Erythroblast (primary cell): Measurements from ENCODE around the gene CDC34.

Experiments used
- GATA1 ChIP-seq: IDR thresholded peaks from 2 replicates; pipeline ENCODE4 v1.6.1; 2011; ENCODE audit warnings: low read depth, mild to moderate bottlenecking, control low read depth, low read length, moderate library complexity
- POLR2A ChIP-seq: IDR thresholded peaks from 2 replicates; pipeline ENCODE4 v1.6.1; 2011; ENCODE audit warnings: mild to moderate bottlenecking, low read length

GRCh38 chr19:571566-571974 is 40.0 kb downstream of the CDC34 start:
- no peak for TF ChIP-seq POLR2A
- TF ChIP-seq GATA1: no peak
